Uterus (tissue), 2 donors: ENCODE data around the gene LMAN2.
"Not testable (repeated sequence)": the region's sequence is repeated elsewhere in the genome, so short reads cannot be mapped to it uniquely, and the experiment has no call there.

ENCODE experiments used
- POLR2A ChIP-seq, 2 donors: fragments of 450-650 bp; IDR thresholded peaks; one replicate each; pipeline ENCODE4 v1.6.1; 2016; ENCODE audit warnings: antibody characterized with exemption in 2 of 2, mild to moderate bottlenecking in 1 of 2, moderate library complexity in 1 of 2
- TF ChIP-seq, protein P1 (sequence below), 4 experiments: fragments of 200-600 bp in 2 of 4; fragments of 450-650 bp in 2 of 4; sonication (generic) in 2 of 4; IDR thresholded peaks; one replicate each; pipeline ENCODE4 v1.5.1; 2016 to 2019; ENCODE audit warnings: antibody characterized with exemption in 4 of 4, mild to moderate bottlenecking in 2 of 4, moderate library complexity in 1 of 4

DNA sequence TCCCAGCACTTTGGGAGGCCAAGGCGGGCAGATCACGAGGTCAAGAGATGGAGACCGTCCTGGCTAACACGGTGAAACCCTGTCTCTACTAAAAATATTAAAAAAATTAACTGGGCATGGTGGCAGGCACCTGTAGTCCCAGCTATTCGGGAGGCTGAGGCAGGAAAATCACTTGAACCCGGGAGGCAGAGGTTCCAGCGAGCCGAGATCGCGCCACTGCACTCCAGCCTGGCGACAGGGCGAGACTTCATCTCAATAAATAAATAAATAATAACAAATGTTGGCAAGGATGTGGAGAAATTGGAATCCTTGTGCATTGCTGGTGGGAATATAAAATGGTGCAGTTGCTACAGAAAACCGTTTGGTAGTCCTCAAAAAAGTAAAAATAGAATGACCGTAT is 8.5 kb downstream of the LMAN2 start:
- TF ChIP-seq, protein P1, sequence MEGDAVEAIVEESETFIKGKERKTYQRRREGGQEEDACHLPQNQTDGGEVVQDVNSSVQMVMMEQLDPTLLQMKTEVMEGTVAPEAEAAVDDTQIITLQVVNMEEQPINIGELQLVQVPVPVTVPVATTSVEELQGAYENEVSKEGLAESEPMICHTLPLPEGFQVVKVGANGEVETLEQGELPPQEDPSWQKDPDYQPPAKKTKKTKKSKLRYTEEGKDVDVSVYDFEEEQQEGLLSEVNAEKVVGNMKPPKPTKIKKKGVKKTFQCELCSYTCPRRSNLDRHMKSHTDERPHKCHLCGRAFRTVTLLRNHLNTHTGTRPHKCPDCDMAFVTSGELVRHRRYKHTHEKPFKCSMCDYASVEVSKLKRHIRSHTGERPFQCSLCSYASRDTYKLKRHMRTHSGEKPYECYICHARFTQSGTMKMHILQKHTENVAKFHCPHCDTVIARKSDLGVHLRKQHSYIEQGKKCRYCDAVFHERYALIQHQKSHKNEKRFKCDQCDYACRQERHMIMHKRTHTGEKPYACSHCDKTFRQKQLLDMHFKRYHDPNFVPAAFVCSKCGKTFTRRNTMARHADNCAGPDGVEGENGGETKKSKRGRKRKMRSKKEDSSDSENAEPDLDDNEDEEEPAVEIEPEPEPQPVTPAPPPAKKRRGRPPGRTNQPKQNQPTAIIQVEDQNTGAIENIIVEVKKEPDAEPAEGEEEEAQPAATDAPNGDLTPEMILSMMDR (IDR thresholded peaks at IDR 0.05) = not testable (repeated sequence)
- TF ChIP-seq POLR2A (IDR thresholded peaks at IDR 0.05) = not testable (repeated sequence)
